HG03139 (cell line): ENCODE measurements around the gene CFL2.

Experiments used
- ATAC-seq: cut with Tn5 transposase; IDR thresholded peaks from one replicate; pipeline ENCODE4 v1.9.1; 2021; ENCODE audit not compliant: unreplicated experiment

CFL2 gene

DNA sequence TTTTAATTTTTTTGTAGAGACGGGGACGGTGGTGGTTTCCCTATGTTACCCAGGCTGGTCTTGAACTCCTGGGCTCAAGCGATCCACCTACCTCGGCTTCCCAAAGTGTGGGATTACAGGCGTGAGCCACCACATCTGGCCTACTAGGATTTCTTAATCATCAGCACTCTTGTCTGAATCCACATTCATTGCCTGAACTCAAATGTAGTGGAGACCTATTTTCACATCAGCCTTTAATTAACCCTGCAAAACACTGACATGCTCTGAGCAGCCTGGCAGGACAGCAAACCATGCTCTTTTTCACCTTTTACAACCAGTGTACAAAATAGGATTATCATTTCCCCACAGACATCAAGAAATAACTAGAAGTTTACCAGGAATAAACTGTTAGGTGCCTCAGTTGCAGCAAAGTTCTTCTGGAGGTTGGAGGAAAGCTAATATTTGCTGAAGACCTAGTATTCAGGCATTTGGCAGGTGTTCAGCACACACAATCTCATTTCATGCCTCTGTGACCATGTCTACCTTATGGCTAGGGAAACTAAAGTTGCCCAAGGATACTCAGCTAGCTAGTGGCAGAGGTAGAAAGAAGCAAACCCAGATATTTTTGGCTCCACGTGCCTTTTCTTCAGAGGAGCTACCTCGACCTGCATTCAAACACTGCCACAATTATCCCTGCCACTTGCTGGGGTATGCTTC lies 37.7 kb downstream of the CFL2 start:
- ATAC-seq = no peak

DNA sequence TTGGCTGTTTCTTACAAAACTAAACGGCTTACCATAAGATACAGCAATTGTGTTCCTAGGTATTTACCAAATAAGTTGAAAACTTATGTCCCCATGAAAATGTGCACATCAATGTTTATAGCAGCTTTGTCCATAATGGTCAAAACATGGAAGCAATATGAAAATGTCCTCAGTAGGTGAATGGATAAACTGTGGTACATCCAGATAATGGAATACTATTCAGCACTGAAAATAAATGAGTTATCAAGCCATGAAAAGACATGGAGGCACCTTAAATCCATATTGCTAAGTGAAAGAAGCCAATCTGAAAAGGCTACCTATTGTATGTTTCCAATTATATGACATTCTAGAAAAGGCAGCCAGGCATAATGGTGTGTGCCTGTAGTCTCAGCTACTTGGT lies 40.7 kb downstream of the CFL2 start:
- ATAC-seq = no peak

DNA sequence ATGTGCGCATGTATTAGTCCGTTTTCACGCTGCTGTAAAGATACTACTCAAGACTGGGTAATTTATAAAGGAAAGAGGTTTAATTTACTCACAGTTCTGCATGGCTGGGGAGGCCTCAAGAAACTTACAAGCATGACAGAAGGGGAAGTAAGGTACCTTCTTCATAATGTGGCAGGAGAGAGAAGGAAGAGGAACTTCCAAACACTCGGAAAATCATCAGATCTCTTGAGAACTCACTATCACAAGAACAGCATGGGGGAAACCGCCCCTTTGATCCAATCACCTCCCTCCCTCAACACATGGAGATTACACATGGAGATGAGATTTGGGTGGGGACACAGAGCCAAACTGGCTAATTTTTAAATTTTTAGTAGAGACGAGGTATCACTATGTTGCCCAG lies 42.7 kb downstream of the CFL2 start:
- ATAC-seq = no peak

DNA sequence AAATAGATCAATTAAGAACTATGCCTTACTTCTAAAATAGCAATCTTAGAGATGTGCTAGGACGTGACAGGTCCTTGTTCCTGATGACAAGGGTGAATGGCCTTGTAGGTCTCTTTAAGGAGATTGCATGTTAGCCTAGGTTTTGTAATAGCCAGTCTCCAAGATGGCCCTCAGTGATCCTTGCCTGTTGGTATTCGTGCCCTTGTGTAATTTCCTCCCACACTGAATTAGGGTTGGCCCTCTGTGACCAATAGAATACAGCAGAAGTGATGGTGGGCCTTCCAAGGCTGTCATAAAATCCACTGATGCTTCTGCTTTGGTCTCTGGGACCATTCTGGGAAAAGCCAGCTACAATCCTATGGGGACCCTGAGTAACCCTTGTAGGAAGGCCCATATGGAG lies 46.3 kb downstream of the CFL2 start:
- ATAC-seq = no peak

DNA sequence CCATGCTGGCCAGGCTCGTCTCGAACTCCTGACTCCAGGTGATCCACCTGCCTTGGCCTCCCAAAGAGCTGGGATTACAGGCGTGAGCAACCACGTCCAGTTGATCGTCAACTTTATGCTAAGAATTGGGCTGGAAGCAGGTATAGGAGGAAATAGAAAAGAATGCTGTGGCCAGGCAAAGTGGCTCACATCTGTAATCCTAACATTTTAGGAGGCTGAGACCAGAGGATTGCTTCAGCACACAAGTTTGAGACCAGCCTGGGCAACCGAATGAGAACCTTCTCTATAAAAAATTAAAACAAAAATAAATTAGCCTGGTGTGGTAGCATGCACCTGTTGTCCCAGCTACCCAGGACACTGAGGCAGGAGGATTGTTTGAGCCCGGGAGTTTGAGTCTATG lies 47.4 kb downstream of the CFL2 start:
- ATAC-seq = no peak

DNA sequence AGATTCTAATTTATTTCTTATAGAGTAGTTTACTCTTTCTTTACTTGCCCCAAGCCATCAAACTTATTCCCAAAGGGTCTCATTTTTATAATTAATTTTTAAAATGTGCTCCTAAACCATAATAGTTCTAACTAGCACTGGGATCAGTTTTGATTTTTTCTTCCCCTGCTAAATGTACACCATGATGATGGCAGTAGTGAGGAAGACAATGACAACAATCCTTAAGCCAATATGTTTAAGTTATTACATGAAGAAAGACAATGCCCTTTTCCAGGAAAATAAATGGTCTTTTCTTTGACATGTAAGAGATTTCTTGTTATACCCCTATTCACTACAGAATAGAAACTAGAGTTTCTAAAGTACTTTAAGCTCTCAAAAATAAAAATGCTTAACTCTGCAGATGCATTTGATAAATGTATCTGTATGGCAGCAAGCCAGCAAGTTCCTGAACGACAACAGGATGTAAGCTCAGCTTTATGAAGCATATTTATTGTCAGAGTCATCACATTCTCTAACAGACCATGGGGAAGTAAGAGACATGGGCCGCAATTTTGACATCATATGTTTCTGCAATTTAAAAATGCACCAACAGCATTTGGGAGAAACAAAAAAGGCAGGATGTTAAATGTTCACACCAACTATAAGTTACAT lies 48.5 kb downstream of the CFL2 start:
- no peak for ATAC-seq

DNA sequence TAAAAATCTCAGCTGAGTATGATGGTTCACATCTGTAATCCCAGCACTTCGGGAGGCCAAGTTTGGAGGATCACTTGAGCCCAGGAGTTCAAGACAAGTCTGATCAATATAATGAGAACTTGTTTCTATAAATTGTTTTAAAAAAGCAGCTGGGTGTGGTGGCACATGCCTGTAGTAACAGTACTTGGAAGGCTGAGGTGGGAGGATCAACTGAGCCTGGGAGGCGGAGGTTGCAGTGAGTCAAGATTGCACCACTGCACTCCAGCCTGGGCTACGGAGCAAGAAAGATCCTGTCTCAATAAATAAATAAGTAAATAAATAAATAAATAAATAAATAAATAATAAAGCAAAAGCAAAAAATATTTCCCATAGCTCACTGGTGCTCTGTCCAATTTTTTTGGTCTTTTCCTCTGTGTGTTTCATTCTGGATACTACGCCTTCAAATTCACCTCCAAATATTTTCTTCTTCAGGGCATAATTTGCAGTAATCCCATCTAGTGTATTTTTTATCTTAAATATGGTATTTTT lies 51.8 kb downstream of the CFL2 start:
- no peak for ATAC-seq

DNA sequence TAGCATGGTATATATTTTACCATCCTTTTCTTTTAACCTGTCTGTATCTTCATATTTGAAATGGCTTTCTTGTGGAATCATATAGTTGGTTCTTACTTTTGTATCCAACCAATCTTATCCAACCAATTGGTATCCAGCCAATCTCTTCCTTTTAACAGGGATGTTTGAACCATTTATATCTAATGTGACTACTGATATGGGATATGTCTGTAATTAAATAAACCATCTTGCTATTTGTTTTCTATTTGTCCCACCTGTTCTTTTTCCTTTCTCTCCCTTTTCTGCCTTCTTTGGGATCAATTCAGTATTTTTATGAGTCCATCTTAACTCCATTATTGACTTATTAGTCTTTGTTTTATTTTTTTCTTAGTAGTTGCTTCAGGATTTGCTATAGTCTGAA lies 53.6 kb downstream of the CFL2 start:
- ATAC-seq = no peak
